ENCODE data around the gene TOP1. TPM values are rescaled to one million over a fixed set of nuclear protein-coding genes. Genes with fewer than 3 reads are reported as not detected.

The TOP1 gene
- total RNA-seq, 1 experiment from 2014 or later: 29.1 TPM

DNA sequence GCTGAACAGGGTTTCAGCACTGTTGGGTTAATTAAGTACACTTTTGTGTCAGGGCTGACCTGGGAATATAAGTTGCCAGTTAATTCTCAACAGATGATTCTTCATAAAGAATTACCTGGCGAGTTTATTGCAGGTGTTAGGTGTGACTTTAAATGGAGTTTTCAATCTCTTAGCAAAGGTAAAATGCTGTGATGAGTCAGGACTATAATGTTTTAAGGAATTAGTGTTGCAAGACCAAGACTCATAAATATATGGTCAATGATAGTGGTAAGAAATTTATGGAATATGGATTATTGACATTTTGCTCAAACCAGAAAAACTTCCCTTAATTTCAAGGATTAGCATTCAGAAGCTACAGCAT, 58.7 kb downstream of the TOP1 start:
- Histone ChIP-seq H3K79me2 (ENCODE audit: low read length) (0 out of 2 replicates have a peak, but pooled peaks cover 4% of the 10 kb centered on the region), H3K36me3 (ENCODE audit: low read depth, low read length) (peaks cover 55% of the 10 kb centered on the region), H3K9ac (ENCODE audit: low read length) (no peak overlapping the region), H3K9me2 (replicated peaks; ENCODE audit: low read length) (no peaks in the 10 kb centered on the region), H3K4me1 (ENCODE audit: insufficient read depth, low read length) (peaks cover 14% of the 10 kb centered on the region), H3K4me2 (ENCODE audit: low read length) (peak overlapping the region; percentile 10; the same call in 1 of the 2 replicates), H4K20me1 (ENCODE audit: low read length) (no peaks in the 10 kb centered on the region), H3K4me3 (ENCODE audit: low read length) (no peak overlapping the region), H3F3A (ENCODE audit: low read length, unreplicated experiment) (peaks cover 4% of the 10 kb centered on the region), H3K27ac (ENCODE audit: low read length) (peak overlapping the region; percentile 63), H3K27me3 (ENCODE audit: low read length) (no peaks in the 10 kb centered on the region), H2AFZ (ENCODE audit: low read length) (no peak overlapping the region), H3K9me3 (ENCODE audit: low read length) (no peaks in the 10 kb centered on the region)
- BruUV-seq (replicated peaks): TSS peak; percentile 5
- intact Hi-C loops (cut with micrococcal nuclease): no loop called here
- DNase-seq: peak; percentile 25
- ATAC-seq: no peak
- TF ChIP-seq, protein P1, sequence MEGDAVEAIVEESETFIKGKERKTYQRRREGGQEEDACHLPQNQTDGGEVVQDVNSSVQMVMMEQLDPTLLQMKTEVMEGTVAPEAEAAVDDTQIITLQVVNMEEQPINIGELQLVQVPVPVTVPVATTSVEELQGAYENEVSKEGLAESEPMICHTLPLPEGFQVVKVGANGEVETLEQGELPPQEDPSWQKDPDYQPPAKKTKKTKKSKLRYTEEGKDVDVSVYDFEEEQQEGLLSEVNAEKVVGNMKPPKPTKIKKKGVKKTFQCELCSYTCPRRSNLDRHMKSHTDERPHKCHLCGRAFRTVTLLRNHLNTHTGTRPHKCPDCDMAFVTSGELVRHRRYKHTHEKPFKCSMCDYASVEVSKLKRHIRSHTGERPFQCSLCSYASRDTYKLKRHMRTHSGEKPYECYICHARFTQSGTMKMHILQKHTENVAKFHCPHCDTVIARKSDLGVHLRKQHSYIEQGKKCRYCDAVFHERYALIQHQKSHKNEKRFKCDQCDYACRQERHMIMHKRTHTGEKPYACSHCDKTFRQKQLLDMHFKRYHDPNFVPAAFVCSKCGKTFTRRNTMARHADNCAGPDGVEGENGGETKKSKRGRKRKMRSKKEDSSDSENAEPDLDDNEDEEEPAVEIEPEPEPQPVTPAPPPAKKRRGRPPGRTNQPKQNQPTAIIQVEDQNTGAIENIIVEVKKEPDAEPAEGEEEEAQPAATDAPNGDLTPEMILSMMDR (conservative IDR thresholded peaks at IDR 0.05; ENCODE audit: low read depth, low read length): no peak
- TF ChIP-seq EZH2phosphoT487 (IDR thresholded peaks at IDR 0.05; ENCODE audit: borderline replicate concordance, low read length) (no peak), EZH2 (IDR thresholded peaks at IDR 0.05; ENCODE audit: low read length, unreplicated experiment) (no peak)
- CTCF ChIA-PET: no interaction called here
- POLR2A ChIA-PET (ENCODE audit: unreplicated experiment): no interaction called here

DNA sequence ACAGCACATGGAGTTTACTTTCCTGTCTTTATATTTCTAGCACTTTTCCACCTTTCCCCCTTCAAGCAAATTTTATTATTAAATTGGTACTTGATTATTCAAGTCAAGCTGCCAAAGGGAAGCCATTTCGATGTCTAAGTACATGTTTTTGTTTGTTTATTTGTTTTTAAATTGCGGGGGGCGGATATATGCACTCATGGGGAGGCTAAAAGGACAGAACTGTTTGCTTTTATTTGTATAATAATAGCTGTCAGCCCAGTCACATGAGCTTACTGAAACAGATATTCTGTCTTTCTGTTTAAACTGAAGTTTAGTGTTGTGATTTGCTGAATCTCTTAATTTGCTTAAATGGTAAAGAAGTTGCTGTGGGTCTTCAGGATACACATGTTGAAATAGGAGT, 59.2 kb downstream of the TOP1 start:
- DNase-seq: no peak
- no peaks in the 10 kb centered on the region for H3K9me2 ChIP-seq (replicated peaks; ENCODE audit: low read length)
- H4K20me1 ChIP-seq (ENCODE audit: low read length): no peaks in the 10 kb centered on the region
- H2AFZ ChIP-seq (ENCODE audit: low read length): no peak overlapping the region
- H3K4me1 ChIP-seq (ENCODE audit: insufficient read depth, low read length): peaks cover 14% of the 10 kb centered on the region
- BruUV-seq (replicated peaks): no TSS peak
- no peaks in the 10 kb centered on the region for H3K27me3 ChIP-seq (ENCODE audit: low read length)
- 0 out of 2 replicates have a peak, but pooled peaks cover 4% of the 10 kb centered on the region for H3K79me2 ChIP-seq (ENCODE audit: low read length)
- no peaks in the 10 kb centered on the region for H3K9me3 ChIP-seq (ENCODE audit: low read length)
- intact Hi-C loops (cut with micrococcal nuclease): no loop called here
- ChIA-PET CTCF (interaction anchor here (0.6 kb wide), 1 partner anchor 97 kb away, joined by 3 read pairs; no protein-coding TSS in a partner anchor), POLR2A (ENCODE audit: unreplicated experiment) (no interaction called here)
- peak overlapping the region; percentile 63; the same call in 1 of the 2 replicates for H3K27ac ChIP-seq (ENCODE audit: low read length)
- H3K9ac ChIP-seq (ENCODE audit: low read length): no peak overlapping the region
- peaks cover 55% of the 10 kb centered on the region for H3K36me3 ChIP-seq (ENCODE audit: low read depth, low read length)
- ATAC-seq: no peak
- TF ChIP-seq, protein P1 (conservative IDR thresholded peaks at IDR 0.05; ENCODE audit: low read depth, low read length): no peak
- TF ChIP-seq EZH2 (IDR thresholded peaks at IDR 0.05; ENCODE audit: low read length, unreplicated experiment): no peak
- TF ChIP-seq EZH2phosphoT487 (IDR thresholded peaks at IDR 0.05; ENCODE audit: borderline replicate concordance, low read length): no peak
- peaks cover 4% of the 10 kb centered on the region for H3F3A ChIP-seq (ENCODE audit: low read length, unreplicated experiment)
- H3K4me3 ChIP-seq (ENCODE audit: low read length): no peak overlapping the region
- no peak overlapping the region for H3K4me2 ChIP-seq (ENCODE audit: low read length)

DNA sequence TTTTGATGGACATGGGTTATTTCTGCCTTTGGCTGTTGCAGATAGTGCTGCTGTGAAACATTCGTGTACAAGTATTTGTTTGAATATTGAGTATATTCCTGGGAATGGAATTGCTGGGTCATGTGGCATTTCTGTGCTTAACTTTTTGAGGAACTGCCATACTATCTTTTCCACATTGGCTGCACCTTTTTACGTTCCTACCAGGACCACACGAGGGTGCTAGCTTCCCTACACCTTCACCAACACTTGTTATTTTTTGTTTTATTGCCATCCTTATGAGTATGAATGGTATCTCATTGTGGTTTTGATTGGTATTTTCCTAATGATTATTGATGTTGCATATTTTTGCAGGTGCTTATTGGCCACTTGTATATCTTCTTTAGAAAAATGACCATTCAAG, 60.9 kb downstream of the TOP1 start:
- ATAC-seq (no peak; the same call in 1 of the 2 replicates), DNase-seq (peak; percentile 23)
- H3K4me1 ChIP-seq (ENCODE audit: insufficient read depth, low read length): peaks cover 14% of the 10 kb centered on the region
- intact Hi-C loops (cut with micrococcal nuclease): no loop called here
- no peaks in the 10 kb centered on the region for H3K9me2 ChIP-seq (replicated peaks; ENCODE audit: low read length)
- H2AFZ ChIP-seq (ENCODE audit: low read length): no peak overlapping the region
- H3K4me3 ChIP-seq (ENCODE audit: low read length): no peak overlapping the region
- CTCF ChIA-PET: no interaction called here
- H3K36me3 ChIP-seq (ENCODE audit: low read depth, low read length): peaks cover 50% of the 10 kb centered on the region
- no TSS peak for BruUV-seq (replicated peaks)
- no peaks in the 10 kb centered on the region for H3K9me3 ChIP-seq (ENCODE audit: low read length)
- H3F3A ChIP-seq (ENCODE audit: low read length, unreplicated experiment): peaks cover 9% of the 10 kb centered on the region
- POLR2A ChIA-PET (ENCODE audit: unreplicated experiment): no interaction called here
- no peak overlapping the region for H3K4me2 ChIP-seq (ENCODE audit: low read length)
- no peak for TF ChIP-seq EZH2phosphoT487 (IDR thresholded peaks at IDR 0.05; ENCODE audit: borderline replicate concordance, low read length)
- no peak for TF ChIP-seq EZH2 (IDR thresholded peaks at IDR 0.05; ENCODE audit: low read length, unreplicated experiment)
- TF ChIP-seq, protein P1 (conservative IDR thresholded peaks at IDR 0.05; ENCODE audit: low read depth, low read length): peak; percentile 55
- no peaks in the 10 kb centered on the region for H3K27me3 ChIP-seq (ENCODE audit: low read length)
- no peak overlapping the region for H3K9ac ChIP-seq (ENCODE audit: low read length)
- no peak overlapping the region for H3K27ac ChIP-seq (ENCODE audit: low read length)
- 0 out of 2 replicates have a peak, but pooled peaks cover 4% of the 10 kb centered on the region for H3K79me2 ChIP-seq (ENCODE audit: low read length)
- H4K20me1 ChIP-seq (ENCODE audit: low read length): no peaks in the 10 kb centered on the region

All from PC-3 (cell line).